Parathyroid adenoma (tissue), 2 donors: ENCODE measurements around the gene MED27.

ENCODE experiments used
- H2AFZ ChIP-seq: fragments of 300-600 bp; sonication (generic); one replicate; pipeline ENCODE4 v1.7.0; 2017; ENCODE audit warnings: antibody characterized with exemption, mild to moderate bottlenecking
- H3K27ac ChIP-seq: fragments of 300-600 bp; sonication (generic); one replicate; pipeline ENCODE4 v1.7.0; 2017
- H3K27me3 ChIP-seq: fragments of 300-600 bp; sonication (generic); one replicate; pipeline ENCODE4 v1.7.0; 2017; ENCODE audit warnings: low read length; ENCODE audit not compliant: control insufficient read depth, insufficient read depth
- H3K36me3 ChIP-seq: fragments of 300-600 bp; sonication (generic); one replicate; pipeline ENCODE4 v1.7.0; 2017; ENCODE audit warnings: low read length; ENCODE audit not compliant: control insufficient read depth, insufficient read depth
- H3K4me1 ChIP-seq: fragments of 300-600 bp; sonication (generic); one replicate; pipeline ENCODE4 v1.7.0; 2017; ENCODE audit warnings: control low read depth
- H3K4me2 ChIP-seq: fragments of 300-600 bp; sonication (generic); one replicate; pipeline ENCODE4 v1.7.0; 2017; ENCODE audit warnings: low read length
- H3K4me3 ChIP-seq: fragments of 300-600 bp; sonication (generic); one replicate; pipeline ENCODE4 v1.7.0; 2017; ENCODE audit warnings: low read depth, low read length
- H3K79me2 ChIP-seq: fragments of 300-600 bp; sonication (generic); one replicate; pipeline ENCODE4 v1.7.0; 2017; ENCODE audit warnings: control low read depth
- H3K9ac ChIP-seq: fragments of 300-600 bp; sonication (generic); one replicate; pipeline ENCODE4 v1.7.0; 2017; ENCODE audit warnings: mild to moderate bottlenecking
- H3K9me3 ChIP-seq: fragments of 300-600 bp; sonication (generic); one replicate; pipeline ENCODE4 v1.7.0; 2017; ENCODE audit warnings: low read length; ENCODE audit not compliant: control insufficient read depth
- TF ChIP-seq, protein P1 (sequence below): fragments of 300-600 bp; sonication (generic); IDR thresholded peaks from one replicate; pipeline ENCODE4 v1.7.0; 2017; ENCODE audit warnings: antibody characterized with exemption, mild to moderate bottlenecking
- donor health status: primary hyperparathyroidism.

The MED27 gene

GRCh38 chr9:132042324-132042723, 37.3 kb downstream of the MED27 start:
- Histone ChIP-seq H3K4me3 (no peak overlapping the region), H3K4me1 (no peaks in the 10 kb centered on the region), H3K9me3 (no peaks in the 10 kb centered on the region), H3K27ac (no peak overlapping the region), H3K36me3 (no peaks in the 10 kb centered on the region), H3K9ac (no peak overlapping the region), H2AFZ (no peak overlapping the region), H3K79me2 (peaks cover 14% of the 10 kb centered on the region), H3K27me3 (no peaks in the 10 kb centered on the region), H3K4me2 (no peak overlapping the region)
- TF ChIP-seq, protein P1, sequence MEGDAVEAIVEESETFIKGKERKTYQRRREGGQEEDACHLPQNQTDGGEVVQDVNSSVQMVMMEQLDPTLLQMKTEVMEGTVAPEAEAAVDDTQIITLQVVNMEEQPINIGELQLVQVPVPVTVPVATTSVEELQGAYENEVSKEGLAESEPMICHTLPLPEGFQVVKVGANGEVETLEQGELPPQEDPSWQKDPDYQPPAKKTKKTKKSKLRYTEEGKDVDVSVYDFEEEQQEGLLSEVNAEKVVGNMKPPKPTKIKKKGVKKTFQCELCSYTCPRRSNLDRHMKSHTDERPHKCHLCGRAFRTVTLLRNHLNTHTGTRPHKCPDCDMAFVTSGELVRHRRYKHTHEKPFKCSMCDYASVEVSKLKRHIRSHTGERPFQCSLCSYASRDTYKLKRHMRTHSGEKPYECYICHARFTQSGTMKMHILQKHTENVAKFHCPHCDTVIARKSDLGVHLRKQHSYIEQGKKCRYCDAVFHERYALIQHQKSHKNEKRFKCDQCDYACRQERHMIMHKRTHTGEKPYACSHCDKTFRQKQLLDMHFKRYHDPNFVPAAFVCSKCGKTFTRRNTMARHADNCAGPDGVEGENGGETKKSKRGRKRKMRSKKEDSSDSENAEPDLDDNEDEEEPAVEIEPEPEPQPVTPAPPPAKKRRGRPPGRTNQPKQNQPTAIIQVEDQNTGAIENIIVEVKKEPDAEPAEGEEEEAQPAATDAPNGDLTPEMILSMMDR, result no peak

DNA sequence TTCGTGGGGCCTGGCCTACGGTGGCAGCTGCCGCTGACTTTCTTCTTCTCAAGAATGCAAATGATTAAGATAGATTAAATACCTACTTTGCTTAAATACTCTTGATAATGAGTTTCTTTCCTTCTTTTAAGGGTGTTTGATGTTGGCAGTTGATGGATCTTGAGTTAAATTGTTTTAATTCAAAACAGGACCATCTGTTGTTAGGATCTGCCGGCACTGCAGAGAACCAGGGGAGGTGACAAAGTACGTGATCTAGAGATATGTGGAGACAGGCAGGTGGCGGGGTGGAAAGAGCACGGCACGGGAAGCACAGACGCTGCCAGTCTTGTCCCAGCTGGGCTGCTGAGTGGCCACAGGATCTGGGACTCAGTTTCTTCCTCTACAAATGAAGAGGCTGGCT, 37.9 kb downstream of the MED27 start:
- Histone ChIP-seq H3K27me3 (no peaks in the 10 kb centered on the region), H2AFZ (no peak overlapping the region), H3K9ac (no peak overlapping the region), H3K4me1 (no peaks in the 10 kb centered on the region), H3K4me2 (no peak overlapping the region), H3K27ac (no peak overlapping the region), H3K36me3 (no peaks in the 10 kb centered on the region), H3K9me3 (no peaks in the 10 kb centered on the region), H3K79me2 (peaks cover 17% of the 10 kb centered on the region), H3K4me3 (no peak overlapping the region)
- TF ChIP-seq, protein P1, result no peak

DNA sequence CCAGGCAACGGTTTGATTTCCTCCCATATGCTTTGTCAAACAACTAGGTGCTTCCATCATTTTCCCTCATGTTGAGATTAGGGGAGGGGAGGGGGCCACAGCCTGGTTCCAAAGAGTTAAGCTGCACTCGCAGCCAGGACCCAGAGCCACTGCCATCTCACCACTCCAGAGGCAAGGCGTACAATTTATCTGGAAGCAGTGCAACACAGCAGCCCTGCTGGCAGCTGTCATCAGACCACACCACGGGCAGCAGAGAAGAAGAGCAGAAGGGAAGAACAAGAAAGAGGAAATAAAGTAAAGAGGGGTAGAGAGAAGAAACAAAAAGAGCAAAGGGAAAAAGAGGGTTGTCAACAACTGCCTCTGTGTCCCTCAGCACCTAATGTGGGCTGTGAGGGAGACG, 38.9 kb downstream of the MED27 start:
- Histone ChIP-seq H3K36me3 (no peaks in the 10 kb centered on the region), H3K27me3 (no peaks in the 10 kb centered on the region), H2AFZ (no peak overlapping the region), H3K9me3 (no peaks in the 10 kb centered on the region), H3K27ac (no peak overlapping the region), H3K79me2 (peaks cover 23% of the 10 kb centered on the region), H3K4me3 (no peak overlapping the region), H3K4me1 (no peaks in the 10 kb centered on the region), H3K9ac (no peak overlapping the region), H3K4me2 (no peak overlapping the region)
- TF ChIP-seq, protein P1, result no peak

GRCh38 chr9:132040246-132040645, 39.4 kb downstream of the MED27 start:
- peaks cover 21% of the 10 kb centered on the region for H3K79me2 ChIP-seq
- H3K4me3 ChIP-seq, result no peak overlapping the region
- no peak overlapping the region for H3K27ac ChIP-seq
- H2AFZ ChIP-seq, result no peak overlapping the region
- no peaks in the 10 kb centered on the region for H3K27me3 ChIP-seq
- no peaks in the 10 kb centered on the region for H3K36me3 ChIP-seq
- no peak overlapping the region for H3K9ac ChIP-seq
- TF ChIP-seq, protein P1, result no peak
- H3K4me1 ChIP-seq, result no peaks in the 10 kb centered on the region
- no peak overlapping the region for H3K4me2 ChIP-seq
- no peaks in the 10 kb centered on the region for H3K9me3 ChIP-seq

GRCh38 chr9:132039284-132039683, 40.4 kb downstream of the MED27 start:
- Histone ChIP-seq H2AFZ (no peak overlapping the region), H3K36me3 (no peaks in the 10 kb centered on the region), H3K79me2 (peaks cover 21% of the 10 kb centered on the region), H3K9me3 (no peaks in the 10 kb centered on the region), H3K4me3 (no peak overlapping the region), H3K9ac (no peak overlapping the region), H3K27me3 (no peaks in the 10 kb centered on the region), H3K4me2 (no peak overlapping the region), H3K4me1 (no peaks in the 10 kb centered on the region), H3K27ac (no peak overlapping the region)
- TF ChIP-seq, protein P1, result no peak
